ENCODE data around the gene NUB1. TPM values are rescaled to one million over a fixed set of nuclear protein-coding genes. Genes with fewer than 3 reads are reported as not detected.

The NUB1 gene
- total RNA-seq, 2 donors from 2014 or later: 42.3 to 55.2 TPM

GRCh38 chr7:151393031-151393977, 51.7 kb downstream of the NUB1 start:
- Histone ChIP-seq H3K27ac (no peak overlapping the region), H3K4me3 (no peak overlapping the region), H3K4me1 (no peaks in the 10 kb centered on the region), H3K9ac (ENCODE audit: low read depth in 2 of 2, low read length in 2 of 2) (no peak overlapping the region), H3K27me3 (no peaks in the 10 kb centered on the region), H3K36me3 (no peaks in the 10 kb centered on the region), H3K9me3 (no peaks in the 10 kb centered on the region)
- no peak for TF ChIP-seq CTCF (IDR thresholded peaks at IDR 0.05)
- intact Hi-C loops (cut with DNase I): no loop called here
- DNase-seq: no peak

- TF ChIP-seq CTCF (IDR thresholded peaks at IDR 0.05): no peak
- intact Hi-C loops (cut with DNase I): no loop called here
- Histone ChIP-seq H3K4me1 (no peaks in the 10 kb centered on the region), H3K27ac (no peak overlapping the region), H3K27me3 (no peaks in the 10 kb centered on the region), H3K4me3 (no peak overlapping the region), H3K9me3 (no peaks in the 10 kb centered on the region), H3K36me3 (no peaks in the 10 kb centered on the region), H3K9ac (ENCODE audit: low read depth in 2 of 2, low read length in 2 of 2) (no peak overlapping the region)
- DNase-seq: no peak
Observed at GRCh38 chr7:151394076-151395035, 52.7 kb downstream of the NUB1 start.

GRCh38 chr7:151395036-151395367, 53.4 kb downstream of the NUB1 start:
- Histone ChIP-seq H3K4me1 (no peaks in the 10 kb centered on the region), H3K27ac (no peak overlapping the region), H3K27me3 (no peaks in the 10 kb centered on the region), H3K9ac (ENCODE audit: low read depth in 2 of 2, low read length in 2 of 2) (no peak overlapping the region), H3K9me3 (no peaks in the 10 kb centered on the region), H3K36me3 (no peaks in the 10 kb centered on the region), H3K4me3 (no peak overlapping the region)
- intact Hi-C loops (cut with DNase I): no loop called here
- DNase-seq: no peak
- TF ChIP-seq CTCF (IDR thresholded peaks at IDR 0.05): no peak

GRCh38 chr7:151396328-151396970, 54.8 kb downstream of the NUB1 start:
- H3K4me3 ChIP-seq: no peak overlapping the region
- intact Hi-C loops (cut with DNase I): no loop called here

More at GRCh38 chr7:151396328-151396970, 54.8 kb downstream of the NUB1 start:
- DNase-seq: no peak
- Histone ChIP-seq H3K9me3 (no peaks in the 10 kb centered on the region), H3K27ac (no peak overlapping the region), H3K4me1 (no peaks in the 10 kb centered on the region), H3K9ac (ENCODE audit: low read depth in 2 of 2, low read length in 2 of 2) (no peak overlapping the region), H3K36me3 (no peaks in the 10 kb centered on the region), H3K27me3 (no peaks in the 10 kb centered on the region)
- no peak for TF ChIP-seq CTCF (IDR thresholded peaks at IDR 0.05)
